GM12872 (cell line): Measurements from ENCODE around the gene STK36.

Source experiments
- TF ChIP-seq, protein P1 (sequence below): IDR thresholded peaks from 3 replicates; pipeline ENCODE4 v1.5.1; 2011; ENCODE audit warnings: low read depth, mild to moderate bottlenecking, low read length, moderate library complexity; ENCODE audit not compliant: insufficient read depth

STK36 gene, protein sequence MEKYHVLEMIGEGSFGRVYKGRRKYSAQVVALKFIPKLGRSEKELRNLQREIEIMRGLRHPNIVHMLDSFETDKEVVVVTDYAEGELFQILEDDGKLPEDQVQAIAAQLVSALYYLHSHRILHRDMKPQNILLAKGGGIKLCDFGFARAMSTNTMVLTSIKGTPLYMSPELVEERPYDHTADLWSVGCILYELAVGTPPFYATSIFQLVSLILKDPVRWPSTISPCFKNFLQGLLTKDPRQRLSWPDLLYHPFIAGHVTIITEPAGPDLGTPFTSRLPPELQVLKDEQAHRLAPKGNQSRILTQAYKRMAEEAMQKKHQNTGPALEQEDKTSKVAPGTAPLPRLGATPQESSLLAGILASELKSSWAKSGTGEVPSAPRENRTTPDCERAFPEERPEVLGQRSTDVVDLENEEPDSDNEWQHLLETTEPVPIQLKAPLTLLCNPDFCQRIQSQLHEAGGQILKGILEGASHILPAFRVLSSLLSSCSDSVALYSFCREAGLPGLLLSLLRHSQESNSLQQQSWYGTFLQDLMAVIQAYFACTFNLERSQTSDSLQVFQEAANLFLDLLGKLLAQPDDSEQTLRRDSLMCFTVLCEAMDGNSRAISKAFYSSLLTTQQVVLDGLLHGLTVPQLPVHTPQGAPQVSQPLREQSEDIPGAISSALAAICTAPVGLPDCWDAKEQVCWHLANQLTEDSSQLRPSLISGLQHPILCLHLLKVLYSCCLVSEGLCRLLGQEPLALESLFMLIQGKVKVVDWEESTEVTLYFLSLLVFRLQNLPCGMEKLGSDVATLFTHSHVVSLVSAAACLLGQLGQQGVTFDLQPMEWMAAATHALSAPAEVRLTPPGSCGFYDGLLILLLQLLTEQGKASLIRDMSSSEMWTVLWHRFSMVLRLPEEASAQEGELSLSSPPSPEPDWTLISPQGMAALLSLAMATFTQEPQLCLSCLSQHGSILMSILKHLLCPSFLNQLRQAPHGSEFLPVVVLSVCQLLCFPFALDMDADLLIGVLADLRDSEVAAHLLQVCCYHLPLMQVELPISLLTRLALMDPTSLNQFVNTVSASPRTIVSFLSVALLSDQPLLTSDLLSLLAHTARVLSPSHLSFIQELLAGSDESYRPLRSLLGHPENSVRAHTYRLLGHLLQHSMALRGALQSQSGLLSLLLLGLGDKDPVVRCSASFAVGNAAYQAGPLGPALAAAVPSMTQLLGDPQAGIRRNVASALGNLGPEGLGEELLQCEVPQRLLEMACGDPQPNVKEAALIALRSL (N-terminal part only)

DNA sequence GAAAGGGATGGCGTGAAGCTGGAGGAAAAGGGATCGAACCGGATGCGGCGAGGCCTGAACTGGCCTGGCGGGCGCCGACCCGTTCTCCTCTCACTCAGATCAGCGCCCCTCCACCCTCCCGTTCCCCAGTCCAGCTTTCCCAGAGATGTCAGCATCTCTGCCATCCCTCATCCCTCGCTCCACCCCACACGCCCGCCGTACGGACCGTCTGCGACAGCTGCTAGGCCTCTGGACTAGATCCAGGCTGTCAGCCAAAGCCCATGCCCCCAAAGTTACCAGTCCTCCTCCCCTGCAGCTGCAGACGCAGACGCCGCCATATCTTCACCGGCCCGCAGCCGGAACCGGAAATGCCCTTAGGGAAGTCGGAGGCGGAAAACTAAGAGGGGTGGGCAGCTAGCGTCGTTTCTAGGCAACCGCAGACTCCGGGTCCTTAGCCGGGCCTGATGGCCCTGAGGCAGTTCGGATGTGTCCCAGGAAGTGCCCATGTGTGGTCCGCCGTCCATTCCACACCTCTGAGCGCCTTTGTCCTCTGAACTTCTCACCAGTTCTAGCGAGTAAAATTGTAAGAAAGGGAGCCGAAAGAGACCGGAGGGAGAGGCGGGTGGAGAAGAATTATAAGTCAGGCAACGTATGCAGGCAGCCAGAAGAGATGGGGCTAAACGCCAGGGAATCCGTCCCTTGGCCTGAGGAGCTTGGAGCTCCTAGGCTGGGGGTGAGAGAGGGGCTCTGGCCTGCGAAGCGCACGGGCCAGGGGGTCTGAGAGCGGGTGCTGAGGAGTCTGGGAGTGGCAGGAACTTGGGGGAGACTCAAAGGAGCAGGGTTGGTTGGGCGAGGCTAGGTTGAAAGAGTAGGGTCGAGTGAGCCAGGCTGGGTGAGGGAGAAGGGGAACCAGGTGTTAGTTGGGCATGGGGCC, at the start of gene STK36, which contains the start of gene RNF25:
Gene STK36, plus strand, starts transcription at position 433 of the 913 bp plus-strand sequence. CDS start 744 bp downstream, outside the sequence.
Gene RNF25, minus strand, starts transcription at position 349 of the 913 bp plus-strand sequence. Its CDS starts 32 bp downstream, at position 317.
- TF ChIP-seq, protein P1, sequence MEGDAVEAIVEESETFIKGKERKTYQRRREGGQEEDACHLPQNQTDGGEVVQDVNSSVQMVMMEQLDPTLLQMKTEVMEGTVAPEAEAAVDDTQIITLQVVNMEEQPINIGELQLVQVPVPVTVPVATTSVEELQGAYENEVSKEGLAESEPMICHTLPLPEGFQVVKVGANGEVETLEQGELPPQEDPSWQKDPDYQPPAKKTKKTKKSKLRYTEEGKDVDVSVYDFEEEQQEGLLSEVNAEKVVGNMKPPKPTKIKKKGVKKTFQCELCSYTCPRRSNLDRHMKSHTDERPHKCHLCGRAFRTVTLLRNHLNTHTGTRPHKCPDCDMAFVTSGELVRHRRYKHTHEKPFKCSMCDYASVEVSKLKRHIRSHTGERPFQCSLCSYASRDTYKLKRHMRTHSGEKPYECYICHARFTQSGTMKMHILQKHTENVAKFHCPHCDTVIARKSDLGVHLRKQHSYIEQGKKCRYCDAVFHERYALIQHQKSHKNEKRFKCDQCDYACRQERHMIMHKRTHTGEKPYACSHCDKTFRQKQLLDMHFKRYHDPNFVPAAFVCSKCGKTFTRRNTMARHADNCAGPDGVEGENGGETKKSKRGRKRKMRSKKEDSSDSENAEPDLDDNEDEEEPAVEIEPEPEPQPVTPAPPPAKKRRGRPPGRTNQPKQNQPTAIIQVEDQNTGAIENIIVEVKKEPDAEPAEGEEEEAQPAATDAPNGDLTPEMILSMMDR, result no peak

DNA sequence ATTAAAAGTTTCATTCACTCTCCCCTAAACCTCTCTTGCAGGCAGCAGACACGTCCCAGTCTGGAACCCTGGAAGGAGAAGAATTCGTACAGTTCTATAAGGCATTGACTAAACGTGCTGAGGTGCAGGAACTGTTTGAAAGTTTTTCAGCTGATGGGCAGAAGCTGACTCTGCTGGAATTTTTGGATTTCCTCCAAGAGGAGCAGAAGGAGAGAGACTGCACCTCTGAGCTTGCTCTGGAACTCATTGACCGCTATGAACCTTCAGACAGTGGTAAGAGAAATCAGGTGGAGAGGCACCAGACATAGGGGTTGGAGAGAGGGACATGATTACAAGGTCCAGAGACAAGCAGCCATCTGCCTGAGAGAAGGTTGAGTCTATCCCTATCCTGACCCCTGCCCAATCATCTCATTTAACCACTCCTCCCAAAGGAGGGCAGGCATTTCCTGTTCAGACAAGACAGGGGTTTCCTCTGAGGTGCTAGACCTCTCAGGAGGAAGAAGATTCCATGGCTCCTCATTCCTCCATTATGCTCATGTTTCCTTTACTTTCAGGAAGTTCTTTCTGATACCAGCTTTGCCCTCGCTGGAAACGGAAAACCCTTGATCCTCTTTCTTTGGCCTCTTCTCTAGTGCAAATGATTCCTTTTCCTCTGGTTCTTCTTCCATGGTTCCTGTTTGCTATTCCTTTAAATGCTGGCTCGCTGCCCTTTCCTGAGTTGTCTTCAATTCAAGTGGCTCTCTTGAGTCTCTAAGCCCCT, 49.1 kb upstream of the STK36 start:
- TF ChIP-seq, protein P1, result no peak

DNA sequence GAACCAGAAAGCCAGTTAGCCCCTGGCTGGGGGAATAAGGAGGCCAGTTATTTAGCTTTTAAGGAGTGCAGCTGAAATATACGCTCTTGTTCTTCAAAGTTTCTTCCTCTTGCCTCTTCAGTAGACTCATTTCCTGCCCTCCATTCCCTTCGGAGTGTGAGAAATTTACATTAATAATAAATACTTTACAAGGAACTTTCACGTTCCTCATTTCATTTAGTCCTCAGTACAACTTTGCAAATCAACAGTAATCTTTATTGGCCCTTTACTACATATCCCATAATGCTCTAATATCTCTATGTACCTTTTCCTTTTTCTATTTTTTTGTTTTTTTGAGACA, 48.5 kb upstream of the STK36 start:
- TF ChIP-seq, protein P1, result no peak

DNA sequence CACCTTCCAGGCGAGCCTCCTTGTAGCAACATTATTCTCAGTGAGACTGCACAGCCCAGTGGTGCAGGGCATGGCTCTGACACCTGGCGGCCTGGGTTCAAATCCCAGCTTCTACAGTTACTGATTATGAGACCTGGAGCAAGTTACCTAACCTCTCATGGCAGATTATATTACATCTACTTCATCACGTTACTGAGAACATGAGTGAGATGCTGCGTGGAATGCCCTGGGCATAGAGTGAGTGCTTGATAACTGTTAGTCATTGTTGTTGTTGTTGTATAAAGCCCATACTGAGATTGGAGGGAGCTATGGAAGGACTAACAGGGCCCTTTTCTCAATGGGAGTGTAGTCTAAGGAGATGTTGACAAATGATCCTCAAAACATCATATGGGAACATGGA, 45.5 kb upstream of the STK36 start:
- TF ChIP-seq, protein P1, result no peak

DNA sequence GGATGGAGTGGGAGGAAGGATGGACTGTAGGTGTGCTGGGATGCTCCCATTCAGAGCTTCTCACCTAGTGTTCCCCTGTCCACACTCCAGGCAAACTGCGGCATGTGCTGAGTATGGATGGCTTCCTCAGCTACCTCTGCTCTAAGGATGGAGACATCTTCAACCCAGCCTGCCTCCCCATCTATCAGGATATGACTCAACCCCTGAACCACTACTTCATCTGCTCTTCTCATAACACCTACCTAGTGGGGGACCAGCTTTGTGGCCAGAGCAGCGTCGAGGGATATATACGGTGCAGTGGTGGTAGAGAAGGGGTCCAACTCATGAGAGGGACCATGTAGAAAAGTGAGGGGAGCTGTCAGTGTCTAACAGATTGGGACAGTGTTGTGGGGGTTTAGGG, 43.9 kb upstream of the STK36 start:
- TF ChIP-seq, protein P1, result no peak

DNA sequence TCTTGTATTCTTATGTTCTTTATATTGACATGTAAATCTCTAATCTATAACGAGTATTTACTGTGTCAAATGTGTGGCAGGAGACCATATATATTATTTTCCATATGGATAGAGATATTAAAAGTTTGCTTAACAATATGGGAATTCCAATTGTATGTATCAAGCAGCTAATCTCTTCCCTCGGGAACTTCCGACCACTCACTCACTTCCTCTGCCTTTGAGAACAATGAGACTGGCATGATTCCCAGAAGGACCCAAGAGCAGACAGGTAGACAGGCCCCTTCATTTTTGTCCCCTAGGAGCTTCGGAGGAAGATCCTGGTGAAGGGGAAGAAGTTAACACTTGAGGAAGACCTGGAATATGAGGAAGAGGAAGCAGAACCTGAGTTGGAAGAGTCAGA, 40.0 kb upstream of the STK36 start:
- TF ChIP-seq, protein P1, result no peak
